ENCODE measurements around the gene NEB.

- TF ChIP-seq CTCF (IDR thresholded peaks at IDR 0.05) = no peak
- no peak for TF ChIP-seq EZH2 (IDR thresholded peaks at IDR 0.05; ENCODE audit: borderline replicate concordance, insufficient read depth, low read depth, low read length, poor library complexity, severe bottlenecking)
These were observed 16.0 kb downstream of the NEB start for GRCh38 chr2:151718247-151718646.
